ENCODE measurements around the gene HELT.
"Not testable (repeated sequence)": the region's sequence is repeated elsewhere in the genome, so short reads cannot be mapped to it uniquely, and the experiment has no call there.

HELT gene

DNA sequence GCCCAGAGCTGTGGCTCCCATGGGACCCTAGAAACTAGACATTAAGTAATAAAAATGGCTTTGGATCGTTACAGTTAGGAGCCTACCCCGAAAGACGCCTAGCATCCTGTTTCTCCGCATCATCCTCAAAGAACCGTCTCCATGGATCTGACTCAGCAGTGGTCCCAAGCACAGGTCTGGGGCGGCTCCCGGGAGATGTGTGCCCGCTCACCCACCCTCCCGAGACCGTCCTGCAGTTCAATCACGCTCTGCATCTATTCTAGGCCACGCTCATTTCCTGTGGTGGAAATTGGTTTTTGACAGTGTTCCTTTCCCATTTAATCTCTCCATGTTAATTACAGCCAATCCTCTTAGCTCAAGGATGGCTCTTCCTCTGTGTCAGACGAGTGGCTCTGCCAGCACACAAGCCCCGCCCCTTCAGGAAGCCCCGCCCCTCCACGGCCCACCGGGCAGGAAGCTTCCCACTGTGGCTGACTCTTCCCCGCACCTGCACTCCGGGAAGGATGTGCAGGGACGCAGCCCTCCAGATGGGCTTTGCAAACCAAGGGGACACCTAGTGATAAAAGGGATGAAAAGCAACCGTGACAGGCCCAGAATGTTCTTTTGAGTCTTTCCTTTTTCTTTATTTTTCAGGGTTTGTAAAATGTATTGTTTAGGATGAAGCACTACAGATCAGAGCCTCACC, 34.5 kb upstream of the HELT start:
- no peak overlapping the region for H3K27ac ChIP-seq (ENCODE audit: low read depth, low read length)
- peak overlapping the region in 1 of 5 donors; percentile 20 for H3K4me3 ChIP-seq (ENCODE audit: low read depth in 1 of 5, low read length in 5 of 5)
- no peaks in the 10 kb centered on the region for H3K36me3 ChIP-seq (ENCODE audit: control insufficient read depth in 5 of 5, insufficient read depth in 5 of 5, low read length in 5 of 5)
- peaks cover 1 to 11% (median 8%) of the 10 kb centered on the region in 5 donors for H3K4me1 ChIP-seq (ENCODE audit: control insufficient read depth in 5 of 5, insufficient read depth in 5 of 5, low read length in 5 of 5)
- H3K9ac ChIP-seq (ENCODE audit: low read length in 5 of 5), result no peak overlapping the region
- H3K27me3 ChIP-seq (ENCODE audit: control insufficient read depth in 5 of 5, insufficient read depth in 4 of 5, low read length in 5 of 5), result peaks cover 0 to 3% (median 0%) of the 10 kb centered on the region in 5 donors
- no peaks in the 10 kb centered on the region for H3K9me3 ChIP-seq (ENCODE audit: control insufficient read depth in 5 of 5, low read length in 5 of 5)

GRCh38 chr4:184987493-184988031, 30.7 kb upstream of the HELT start:
- Histone ChIP-seq H3K27ac (ENCODE audit: low read depth, low read length) (no peak overlapping the region), H3K4me1 (ENCODE audit: control insufficient read depth in 5 of 5, insufficient read depth in 5 of 5, low read length in 5 of 5) (peaks cover 1 to 10% (median 7%) of the 10 kb centered on the region in 5 donors), H3K9me3 (ENCODE audit: control insufficient read depth in 5 of 5, low read length in 5 of 5) (no peaks in the 10 kb centered on the region), H3K4me3 (ENCODE audit: low read depth in 1 of 5, low read length in 5 of 5) (no peak overlapping the region), H3K27me3 (ENCODE audit: control insufficient read depth in 5 of 5, insufficient read depth in 4 of 5, low read length in 5 of 5) (peaks cover 0 to 5% (median 0%) of the 10 kb centered on the region in 5 donors), H3K9ac (ENCODE audit: low read length in 5 of 5) (no peak overlapping the region), H3K36me3 (ENCODE audit: control insufficient read depth in 5 of 5, insufficient read depth in 5 of 5, low read length in 5 of 5) (no peaks in the 10 kb centered on the region)

GRCh38 chr4:184988611-184989010, 29.7 kb upstream of the HELT start:
- no peak overlapping the region for H3K4me3 ChIP-seq (ENCODE audit: low read depth in 1 of 5, low read length in 5 of 5)
- H3K27ac ChIP-seq (ENCODE audit: low read depth, low read length), result no peak overlapping the region
- H3K4me1 ChIP-seq (ENCODE audit: control insufficient read depth in 5 of 5, insufficient read depth in 5 of 5, low read length in 5 of 5), result peaks cover 1 to 4% (median 2%) of the 10 kb centered on the region in 5 donors
- H3K9me3 ChIP-seq (ENCODE audit: control insufficient read depth in 5 of 5, low read length in 5 of 5), result no peaks in the 10 kb centered on the region
- H3K9ac ChIP-seq (ENCODE audit: low read length in 5 of 5), result no peak overlapping the region
- H3K27me3 ChIP-seq (ENCODE audit: control insufficient read depth in 5 of 5, insufficient read depth in 4 of 5, low read length in 5 of 5), result peaks cover 0 to 5% (median 0%) of the 10 kb centered on the region in 5 donors
- H3K36me3 ChIP-seq (ENCODE audit: control insufficient read depth in 5 of 5, insufficient read depth in 5 of 5, low read length in 5 of 5), result no peaks in the 10 kb centered on the region

DNA sequence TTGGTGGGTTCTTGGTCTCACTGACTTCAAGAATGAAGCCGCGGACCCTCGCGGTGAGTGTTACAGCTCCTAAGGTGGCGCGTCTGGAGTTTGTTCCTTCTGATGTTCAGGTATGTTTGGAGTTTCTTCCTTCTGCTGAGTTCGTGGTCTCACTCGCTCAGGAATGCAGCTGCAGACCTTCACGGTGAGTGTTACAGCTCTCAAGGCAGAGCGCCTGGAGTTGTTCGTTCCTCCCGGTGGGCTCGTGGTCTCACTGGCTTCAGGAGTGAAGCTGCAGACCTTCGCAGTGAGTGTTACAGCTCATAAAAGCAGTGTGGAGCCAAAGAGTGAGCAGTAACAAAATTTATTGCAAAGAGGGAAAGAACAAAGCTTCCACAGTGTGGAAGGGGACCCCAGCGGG, 29.0 kb upstream of the HELT start:
- not testable (repeated sequence) for H3K9ac ChIP-seq (ENCODE audit: low read length in 5 of 5); H3K27me3 ChIP-seq (ENCODE audit: control insufficient read depth in 5 of 5, insufficient read depth in 4 of 5, low read length in 5 of 5); H3K9me3 ChIP-seq (ENCODE audit: control insufficient read depth in 5 of 5, low read length in 5 of 5); H3K36me3 ChIP-seq (ENCODE audit: control insufficient read depth in 5 of 5, insufficient read depth in 5 of 5, low read length in 5 of 5); H3K27ac ChIP-seq (ENCODE audit: low read depth, low read length); H3K4me3 ChIP-seq (ENCODE audit: low read depth in 1 of 5, low read length in 5 of 5); H3K4me1 ChIP-seq (ENCODE audit: control insufficient read depth in 5 of 5, insufficient read depth in 5 of 5, low read length in 5 of 5)

- not testable (repeated sequence) for H3K27me3 ChIP-seq (ENCODE audit: control insufficient read depth in 5 of 5, insufficient read depth in 4 of 5, low read length in 5 of 5); H3K4me3 ChIP-seq (ENCODE audit: low read depth in 1 of 5, low read length in 5 of 5); H3K36me3 ChIP-seq (ENCODE audit: control insufficient read depth in 5 of 5, insufficient read depth in 5 of 5, low read length in 5 of 5); H3K9me3 ChIP-seq (ENCODE audit: control insufficient read depth in 5 of 5, low read length in 5 of 5); H3K27ac ChIP-seq (ENCODE audit: low read depth, low read length); H3K9ac ChIP-seq (ENCODE audit: low read length in 5 of 5)
- peaks cover 0 to 11% (median 7%) of the 10 kb centered on the region in 5 donors for H3K4me1 ChIP-seq (ENCODE audit: control insufficient read depth in 5 of 5, insufficient read depth in 5 of 5, low read length in 5 of 5)
Measured at GRCh38 chr4:184990131-184990530, 28.2 kb upstream of the HELT start.

- H3K9me3 ChIP-seq (ENCODE audit: control insufficient read depth in 5 of 5, low read length in 5 of 5), result no peaks in the 10 kb centered on the region
- no peaks in the 10 kb centered on the region for H3K36me3 ChIP-seq (ENCODE audit: control insufficient read depth in 5 of 5, insufficient read depth in 5 of 5, low read length in 5 of 5)
- H3K27ac ChIP-seq (ENCODE audit: low read depth, low read length), result no peak overlapping the region
- H3K27me3 ChIP-seq (ENCODE audit: control insufficient read depth in 5 of 5, insufficient read depth in 4 of 5, low read length in 5 of 5), result peaks cover 0 to 7% (median 0%) of the 10 kb centered on the region in 5 donors
- no peak overlapping the region for H3K9ac ChIP-seq (ENCODE audit: low read length in 5 of 5)
- no peak overlapping the region for H3K4me3 ChIP-seq (ENCODE audit: low read depth in 1 of 5, low read length in 5 of 5)
- H3K4me1 ChIP-seq (ENCODE audit: control insufficient read depth in 5 of 5, insufficient read depth in 5 of 5, low read length in 5 of 5), result peaks cover 0 to 11% (median 7%) of the 10 kb centered on the region in 5 donors
Measured at GRCh38 chr4:184991860-184992259, 26.4 kb upstream of the HELT start.

GRCh38 chr4:184992422-184992821, 25.9 kb upstream of the HELT start:
- H3K4me3 ChIP-seq (ENCODE audit: low read depth in 1 of 5, low read length in 5 of 5), result no peak overlapping the region
- H3K27ac ChIP-seq (ENCODE audit: low read depth, low read length), result no peak overlapping the region
- no peaks in the 10 kb centered on the region for H3K36me3 ChIP-seq (ENCODE audit: control insufficient read depth in 5 of 5, insufficient read depth in 5 of 5, low read length in 5 of 5)
- H3K9ac ChIP-seq (ENCODE audit: low read length in 5 of 5), result no peak overlapping the region
- no peaks in the 10 kb centered on the region for H3K9me3 ChIP-seq (ENCODE audit: control insufficient read depth in 5 of 5, low read length in 5 of 5)
- peaks cover 0 to 11% (median 7%) of the 10 kb centered on the region in 5 donors for H3K4me1 ChIP-seq (ENCODE audit: control insufficient read depth in 5 of 5, insufficient read depth in 5 of 5, low read length in 5 of 5)
- H3K27me3 ChIP-seq (ENCODE audit: control insufficient read depth in 5 of 5, insufficient read depth in 4 of 5, low read length in 5 of 5), result peaks cover 0 to 7% (median 0%) of the 10 kb centered on the region in 5 donors

GRCh38 chr4:184993247-184993646, 25.0 kb upstream of the HELT start:
- Histone ChIP-seq H3K27me3 (ENCODE audit: control insufficient read depth in 5 of 5, insufficient read depth in 4 of 5, low read length in 5 of 5) (peaks cover 0 to 7% (median 0%) of the 10 kb centered on the region in 5 donors), H3K9ac (ENCODE audit: low read length in 5 of 5) (no peak overlapping the region), H3K27ac (ENCODE audit: low read depth, low read length) (no peak overlapping the region), H3K9me3 (ENCODE audit: control insufficient read depth in 5 of 5, low read length in 5 of 5) (no peaks in the 10 kb centered on the region), H3K4me1 (ENCODE audit: control insufficient read depth in 5 of 5, insufficient read depth in 5 of 5, low read length in 5 of 5) (peaks cover 0 to 16% (median 8%) of the 10 kb centered on the region in 5 donors), H3K36me3 (ENCODE audit: control insufficient read depth in 5 of 5, insufficient read depth in 5 of 5, low read length in 5 of 5) (no peaks in the 10 kb centered on the region), H3K4me3 (ENCODE audit: low read depth in 1 of 5, low read length in 5 of 5) (no peak overlapping the region)

DNA sequence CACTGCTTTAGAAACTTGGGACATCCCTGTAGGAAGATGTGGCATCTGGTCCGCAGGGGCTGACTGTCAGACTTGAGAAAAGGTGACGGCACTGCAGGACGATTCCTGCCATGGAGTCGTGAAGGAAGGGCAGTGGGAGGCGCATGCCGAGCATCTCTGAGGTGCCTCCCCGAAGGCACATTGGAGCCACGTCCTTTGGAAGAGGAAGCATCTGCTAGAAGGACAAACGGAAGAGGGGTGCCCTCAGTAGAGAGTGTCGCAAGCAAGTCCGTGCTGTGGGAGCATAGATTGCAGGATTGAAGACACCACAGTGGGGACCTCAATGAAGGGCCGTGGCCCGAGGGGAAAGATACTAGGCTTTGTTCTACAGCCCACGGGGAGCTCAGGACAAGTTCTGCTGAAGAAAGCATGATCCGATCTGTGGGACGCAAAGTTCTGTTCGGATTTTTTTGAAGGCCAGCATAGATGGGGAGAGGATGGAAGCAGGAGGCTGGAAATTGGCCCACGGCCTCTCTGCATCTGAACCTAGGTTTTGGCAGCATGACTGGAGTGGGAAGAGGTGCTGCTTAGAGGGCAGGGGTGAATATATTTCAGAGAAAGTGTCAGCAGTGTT, 24.2 kb upstream of the HELT start:
- peaks cover 0 to 18% (median 8%) of the 10 kb centered on the region in 5 donors for H3K4me1 ChIP-seq (ENCODE audit: control insufficient read depth in 5 of 5, insufficient read depth in 5 of 5, low read length in 5 of 5)
- no peaks in the 10 kb centered on the region for H3K9me3 ChIP-seq (ENCODE audit: control insufficient read depth in 5 of 5, low read length in 5 of 5)
- no peak overlapping the region for H3K4me3 ChIP-seq (ENCODE audit: low read depth in 1 of 5, low read length in 5 of 5)
- no peak overlapping the region for H3K27ac ChIP-seq (ENCODE audit: low read depth, low read length)
- peaks cover 0 to 7% (median 0%) of the 10 kb centered on the region in 5 donors for H3K27me3 ChIP-seq (ENCODE audit: control insufficient read depth in 5 of 5, insufficient read depth in 4 of 5, low read length in 5 of 5)
- no peak overlapping the region for H3K9ac ChIP-seq (ENCODE audit: low read length in 5 of 5)
- no peaks in the 10 kb centered on the region for H3K36me3 ChIP-seq (ENCODE audit: control insufficient read depth in 5 of 5, insufficient read depth in 5 of 5, low read length in 5 of 5)

- Histone ChIP-seq H3K27ac (ENCODE audit: low read depth, low read length) (no peak overlapping the region), H3K9ac (ENCODE audit: low read length in 5 of 5) (no peak overlapping the region), H3K9me3 (ENCODE audit: control insufficient read depth in 5 of 5, low read length in 5 of 5) (no peaks in the 10 kb centered on the region), H3K27me3 (ENCODE audit: control insufficient read depth in 5 of 5, insufficient read depth in 4 of 5, low read length in 5 of 5) (peaks cover 0 to 7% (median 0%) of the 10 kb centered on the region in 5 donors), H3K4me1 (ENCODE audit: control insufficient read depth in 5 of 5, insufficient read depth in 5 of 5, low read length in 5 of 5) (peaks cover 0 to 18% (median 8%) of the 10 kb centered on the region in 5 donors), H3K36me3 (ENCODE audit: control insufficient read depth in 5 of 5, insufficient read depth in 5 of 5, low read length in 5 of 5) (no peaks in the 10 kb centered on the region), H3K4me3 (ENCODE audit: low read depth in 1 of 5, low read length in 5 of 5) (no peak overlapping the region)
Measured at GRCh38 chr4:184994623-184995010, 23.7 kb upstream of the HELT start.

Data from subcutaneous abdominal adipose tissue (tissue), 5 donors.